CD4-positive, alpha-beta T cell treated with Interferon alpha-2 for 1 hour (primary cell): ENCODE measurements around the gene IBA57.

Source experiments
- DNase-seq, 2 donors: peaks; one replicate each; pipeline ENCODE4 v3.0.0-alpha.2; 2020 to 2022

Gene IBA57

GRCh38 chr1:228228601-228229074, 63.0 kb downstream of the IBA57 start:
- DNase-seq, result no peak

- no peak for DNase-seq
Measured at GRCh38 chr1:228231189-228231588, 65.6 kb downstream of the IBA57 start.
